ENCODE results near the gene RASL10A.
"Not testable (repeated sequence)": the region's sequence is repeated elsewhere in the genome, so short reads cannot be mapped to it uniquely, and the experiment has no call there.

The RASL10A gene, protein sequence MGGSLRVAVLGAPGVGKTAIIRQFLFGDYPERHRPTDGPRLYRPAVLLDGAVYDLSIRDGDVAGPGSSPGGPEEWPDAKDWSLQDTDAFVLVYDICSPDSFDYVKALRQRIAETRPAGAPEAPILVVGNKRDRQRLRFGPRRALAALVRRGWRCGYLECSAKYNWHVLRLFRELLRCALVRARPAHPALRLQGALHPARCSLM

DNA sequence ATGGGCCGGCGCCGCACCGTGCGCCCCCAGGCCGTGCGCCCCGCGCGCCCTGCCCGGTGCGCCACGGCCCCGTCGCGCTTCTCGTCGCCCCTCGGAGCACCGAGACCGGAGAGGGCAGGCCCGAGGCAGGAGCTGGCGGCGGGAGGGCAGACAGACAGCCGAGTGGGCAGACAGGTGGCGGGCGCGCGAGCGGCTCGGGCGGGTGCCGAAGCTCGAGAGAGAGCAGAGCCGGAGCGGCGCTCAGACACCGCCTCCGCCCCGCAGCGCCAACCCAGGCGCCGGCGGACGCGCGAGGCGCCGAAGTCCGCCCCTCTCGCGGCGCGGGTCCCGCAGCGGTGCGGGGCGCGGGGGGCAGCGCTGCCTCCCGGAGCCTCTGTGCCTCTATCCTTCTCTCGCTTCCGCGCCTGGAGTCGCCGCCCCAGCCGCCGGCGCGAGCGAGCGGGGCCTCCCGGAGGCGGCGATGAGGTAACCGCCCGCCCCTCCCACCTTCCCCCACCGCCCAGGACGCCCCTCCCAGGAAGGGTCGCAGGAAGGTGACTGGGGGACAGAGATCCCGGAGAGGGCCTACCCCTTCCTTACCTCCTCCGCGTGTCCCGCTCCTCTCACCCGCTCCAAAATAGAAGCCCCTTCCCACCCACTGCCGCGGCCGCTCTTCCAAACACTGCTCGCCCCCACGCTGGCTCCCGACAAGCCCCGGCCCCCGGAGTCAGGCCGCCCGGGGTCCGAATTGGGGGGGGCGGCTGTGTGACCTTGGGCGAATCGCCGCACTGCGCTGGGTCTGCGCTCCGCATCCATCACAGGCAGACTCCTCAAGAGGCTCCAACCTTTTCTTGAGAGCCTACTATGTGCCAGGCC is at the start of gene RASL10A:
RASL10A (minus strand) TSS at position 412 of the 855 bp plus-strand sequence. CDS start 451 bp downstream, outside the sequence.
- peak within 1 kb of the TSS in 5 of 7 experiments; percentile 13 to 34 (median 20) for H3K4me3 ChIP-seq
- no peak within 1 kb of the TSS for H3K27ac ChIP-seq

DNA sequence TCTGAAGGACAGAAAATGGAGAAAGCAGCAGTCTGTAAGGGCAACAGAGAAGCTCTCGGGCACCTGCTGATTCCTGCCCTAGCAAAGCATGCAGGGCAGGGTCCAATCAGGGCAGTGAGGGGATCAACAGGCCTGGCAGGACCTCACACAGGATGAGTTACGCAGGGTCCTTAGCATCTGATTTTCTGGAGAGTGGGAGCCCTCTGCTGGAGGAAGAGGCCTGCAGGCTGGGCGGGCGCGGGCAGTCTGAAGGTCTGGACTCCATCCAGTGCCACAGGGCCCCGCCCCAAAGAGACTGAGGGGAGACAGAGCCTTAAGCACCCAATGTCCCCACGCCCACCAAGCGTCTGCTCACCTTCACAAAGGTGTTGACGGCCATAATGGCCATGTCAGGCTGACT is 44.0 kb upstream of the RASL10A start:
- peak overlapping the region in 1 of 21 experiments; percentile 2 for H3K27ac ChIP-seq

DNA sequence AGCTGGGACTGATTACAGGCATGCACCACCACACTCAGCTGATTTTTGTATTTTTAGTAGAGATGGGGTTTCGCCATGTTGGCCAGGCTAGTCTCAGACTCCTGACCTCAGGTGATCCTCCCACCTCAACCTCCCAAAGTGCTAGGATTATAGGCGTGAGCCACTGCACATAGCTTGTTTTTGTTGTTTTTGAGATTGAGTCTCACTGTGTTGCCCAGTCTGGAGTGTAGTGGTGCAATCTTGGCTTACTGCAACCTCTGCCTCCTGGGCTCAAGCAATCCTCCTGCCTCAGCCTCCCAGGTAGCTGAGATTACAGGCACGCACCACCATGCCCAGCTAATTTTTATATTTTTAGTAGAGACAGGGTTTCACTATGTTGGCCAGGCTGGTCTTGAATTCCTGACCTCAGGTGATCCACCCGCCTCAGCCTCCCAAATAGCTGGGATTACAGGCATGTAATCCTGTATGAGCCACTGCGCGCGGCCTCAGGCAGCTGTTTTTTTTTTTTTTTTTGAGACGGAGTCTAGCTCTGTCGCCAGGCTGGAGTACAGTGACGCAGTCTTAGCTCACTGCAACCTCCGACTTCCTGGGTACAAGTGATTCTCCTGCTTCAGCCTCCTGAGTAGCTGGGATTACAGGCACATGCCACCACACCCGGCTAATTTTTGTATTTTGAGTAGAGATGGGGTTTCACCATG is 41.8 kb upstream of the RASL10A start:
- not testable (repeated sequence) for H3K27ac ChIP-seq, H3K4me3 ChIP-seq

More for the DNA sequence above, 44.0 kb upstream of the RASL10A start:
- H3K4me3 ChIP-seq = no peak overlapping the region

DNA sequence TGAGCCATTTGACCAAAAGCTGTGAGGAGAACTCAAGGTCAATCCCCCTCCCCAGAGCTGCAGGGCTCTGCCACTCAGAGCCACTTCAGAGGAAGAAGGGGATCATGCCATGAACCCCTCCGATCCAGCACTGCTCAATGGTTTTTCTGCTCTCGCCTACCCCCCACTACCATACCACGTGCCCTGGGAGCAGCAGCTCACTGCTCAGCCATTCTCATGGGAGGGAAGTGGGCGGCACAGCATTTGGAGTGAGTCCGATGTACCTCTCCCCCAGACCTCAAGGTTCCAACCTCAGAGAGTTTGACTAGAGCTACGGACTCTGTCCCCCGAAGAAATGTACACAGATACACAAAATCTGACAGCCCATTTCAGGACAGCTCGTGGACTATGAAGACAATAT is 38.4 kb upstream of the RASL10A start:
- Histone ChIP-seq H3K27ac (no peak overlapping the region), H3K4me3 (no peak overlapping the region)

DNA sequence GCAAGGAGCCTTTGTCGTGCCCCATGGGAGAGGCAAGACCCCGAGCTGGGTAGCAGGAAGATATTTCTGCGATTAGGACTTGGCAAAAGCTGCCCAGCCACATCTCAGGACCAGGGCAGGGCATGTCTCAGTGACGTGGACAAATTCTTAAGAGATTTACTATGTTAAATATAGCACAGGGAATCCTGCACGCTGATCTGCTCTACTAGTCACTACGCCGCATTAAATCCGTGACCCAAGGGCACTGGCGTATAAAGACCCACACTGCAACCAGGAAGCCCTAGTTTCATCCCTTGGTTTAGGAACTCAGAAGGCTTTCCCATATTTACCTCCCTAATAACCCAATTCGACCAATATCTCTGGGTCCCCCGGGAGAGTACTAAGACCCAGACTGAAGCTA is 37.8 kb upstream of the RASL10A start:
- Histone ChIP-seq H3K27ac (no peak overlapping the region), H3K4me3 (no peak overlapping the region)

DNA sequence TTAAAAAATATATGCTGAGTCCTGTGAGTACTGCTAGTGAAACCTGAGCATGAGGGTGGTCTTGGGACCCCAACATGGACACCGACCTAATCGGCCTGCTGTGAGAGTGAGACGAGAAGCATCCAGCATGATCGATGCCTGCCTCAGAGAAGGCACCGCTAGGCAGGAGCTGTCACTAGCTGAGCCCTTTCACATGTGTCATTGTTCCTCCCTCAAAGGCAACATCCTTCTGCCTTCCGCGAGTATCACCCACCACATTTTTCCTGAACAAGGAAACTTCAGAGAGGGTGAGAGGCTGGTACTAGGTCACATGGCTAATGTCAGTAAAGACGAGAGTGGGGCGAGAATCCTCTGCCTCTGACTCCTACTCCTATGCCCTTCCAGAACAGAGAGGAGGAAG is 37.3 kb upstream of the RASL10A start:
- H3K4me3 ChIP-seq = no peak overlapping the region
- H3K27ac ChIP-seq = no peak overlapping the region

DNA sequence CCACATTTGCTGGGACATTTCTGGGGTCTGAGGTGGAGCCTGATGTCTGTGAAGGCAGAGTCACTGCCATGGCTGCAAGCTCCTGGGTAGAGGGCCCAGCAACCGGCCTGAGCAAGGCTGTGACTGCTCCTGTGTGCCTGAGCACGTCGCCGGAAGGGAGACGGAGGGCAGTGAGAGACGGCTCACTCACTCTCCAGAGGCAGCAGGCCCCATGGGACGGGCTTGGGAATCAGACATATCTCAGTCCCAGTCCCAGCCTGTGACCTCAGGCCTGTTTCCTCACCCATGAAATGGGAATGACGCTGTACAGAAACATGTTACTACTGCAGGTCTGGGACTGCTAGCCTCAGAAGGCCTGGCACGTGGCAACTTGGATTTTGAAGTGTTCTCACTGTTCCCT is 36.4 kb upstream of the RASL10A start:
- Histone ChIP-seq H3K4me3 (no peak overlapping the region), H3K27ac (no peak overlapping the region)

DNA sequence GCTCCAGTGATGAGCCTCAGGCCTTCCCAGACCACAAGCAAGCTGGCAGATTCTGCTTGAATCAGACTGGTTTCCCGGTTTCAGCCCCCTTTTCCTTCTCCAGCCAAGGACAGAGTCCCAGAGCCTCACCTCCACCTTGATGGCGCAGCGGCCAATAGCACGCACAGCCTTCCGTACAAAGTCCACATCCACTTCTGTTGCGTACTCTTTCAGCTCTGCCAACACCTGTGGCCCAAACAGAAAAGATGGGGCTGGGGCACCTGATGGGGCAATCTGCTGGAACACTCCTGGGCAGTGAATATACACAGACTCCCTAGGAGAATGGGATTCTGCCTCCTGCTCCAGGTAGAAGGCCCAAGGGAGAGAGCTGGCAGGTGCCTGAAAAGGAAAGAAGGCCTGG is 35.5 kb upstream of the RASL10A start:
- H3K4me3 ChIP-seq = no peak overlapping the region
- H3K27ac ChIP-seq = no peak overlapping the region

DNA sequence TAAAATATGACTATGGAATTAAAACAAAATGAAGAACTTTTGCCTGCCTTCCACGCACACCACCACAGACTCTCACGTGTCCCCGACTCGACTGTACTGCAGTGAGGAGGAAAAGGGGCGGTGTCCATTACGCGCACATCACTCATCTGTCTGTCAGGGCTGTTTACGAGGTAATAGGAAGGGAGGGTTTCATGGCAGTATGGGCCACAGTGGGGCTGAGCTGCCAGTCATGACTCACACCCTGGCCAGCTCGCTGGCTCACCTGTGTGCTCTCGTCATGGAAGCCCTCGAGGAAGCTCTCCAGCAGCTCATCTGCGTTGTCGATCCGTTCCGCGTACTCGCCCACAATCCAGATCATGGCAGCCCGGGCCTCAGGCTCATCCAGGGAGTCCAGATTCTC is 33.5 kb upstream of the RASL10A start:
- Histone ChIP-seq H3K4me3 (no peak overlapping the region), H3K27ac (peak overlapping the region in 3 of 21 experiments; percentile 27 to 38 (median 34))

DNA sequence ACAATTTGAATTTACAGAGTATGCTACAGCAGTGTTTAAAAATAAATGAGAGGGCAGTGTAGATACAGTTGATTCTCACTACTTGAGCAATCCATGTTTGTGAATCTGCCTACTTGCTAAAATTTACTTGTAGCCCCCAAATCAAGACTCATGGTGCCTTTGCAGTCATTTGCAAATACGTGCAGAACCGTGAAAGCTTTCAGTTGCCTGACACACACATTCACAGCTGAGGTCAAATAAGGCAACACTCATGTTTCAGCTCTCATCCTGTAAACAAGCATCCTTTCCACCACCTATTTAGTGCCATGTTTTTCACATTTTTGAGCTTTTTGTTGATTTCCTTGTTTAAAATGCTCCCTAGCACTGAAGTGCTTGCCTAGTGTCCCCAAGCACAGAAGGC is 32.5 kb upstream of the RASL10A start:
- peak overlapping the region in 1 of 21 experiments; percentile 35 for H3K27ac ChIP-seq
- no peak overlapping the region for H3K4me3 ChIP-seq

DNA sequence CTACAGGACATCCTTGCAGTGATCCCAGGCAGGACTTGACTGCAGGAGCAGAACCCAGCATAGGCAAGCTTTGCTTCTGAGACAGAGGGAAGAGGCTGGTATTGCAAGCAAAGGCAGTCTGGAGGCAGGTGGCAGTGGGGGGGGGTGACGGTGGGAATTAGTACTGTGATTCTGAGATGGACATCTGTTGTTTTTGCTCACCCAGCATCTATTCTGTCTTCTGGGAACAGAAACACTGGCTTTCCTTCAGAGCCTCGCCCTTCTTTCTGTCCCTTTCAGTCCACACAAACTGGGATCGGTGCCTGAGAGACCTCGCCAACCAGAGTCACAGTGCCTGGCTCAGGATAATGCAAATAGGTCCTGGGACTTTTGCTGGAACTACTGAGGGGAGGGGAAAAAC is 31.2 kb upstream of the RASL10A start:
- peak overlapping the region in 6 of 21 experiments; percentile 1 to 53 (median 16) for H3K27ac ChIP-seq

DNA sequence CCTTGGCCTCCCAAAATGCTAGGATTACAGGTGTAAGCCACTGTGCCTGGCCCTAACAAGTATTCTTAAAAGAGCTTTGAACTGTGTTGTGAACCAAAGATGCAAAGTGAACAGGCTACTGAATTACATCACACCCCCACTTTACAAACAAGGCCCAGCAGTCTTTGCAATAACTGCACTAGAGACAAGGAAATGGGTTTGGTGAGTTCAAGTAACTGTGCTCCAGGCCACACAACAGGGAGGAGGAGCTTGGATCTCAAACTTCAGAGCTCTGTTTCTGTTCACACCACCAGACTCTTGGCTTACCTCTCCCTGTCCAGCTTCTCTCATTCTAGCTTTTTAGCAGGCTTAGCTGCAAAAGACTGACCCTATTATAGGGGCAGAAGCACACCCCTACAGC is 30.4 kb upstream of the RASL10A start:
- Histone ChIP-seq H3K27ac (no peak overlapping the region), H3K4me3 (no peak overlapping the region)

More for the DNA sequence above, 31.2 kb upstream of the RASL10A start:
- H3K4me3 ChIP-seq = no peak overlapping the region

DNA sequence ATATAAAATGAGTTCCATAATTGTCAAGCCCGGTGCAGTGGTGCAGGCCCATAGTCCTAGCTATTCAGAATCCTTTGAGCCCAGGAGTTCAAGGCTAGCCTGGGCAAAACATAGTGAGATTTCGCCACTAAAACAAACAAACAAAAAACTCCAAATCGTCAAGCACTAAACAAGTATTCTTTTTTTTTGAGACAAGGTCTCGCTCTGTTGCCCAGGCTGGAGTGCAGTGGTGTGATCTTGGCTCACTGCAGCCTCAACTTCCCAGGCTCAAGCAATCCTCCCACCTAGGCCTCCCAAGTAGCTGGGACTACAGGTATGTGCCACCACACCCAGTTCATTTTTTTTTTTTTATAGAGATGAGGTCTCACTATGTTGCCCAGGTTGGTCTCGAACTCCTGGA is 29.4 kb upstream of the RASL10A start:
- not testable (repeated sequence) for H3K27ac ChIP-seq

DNA sequence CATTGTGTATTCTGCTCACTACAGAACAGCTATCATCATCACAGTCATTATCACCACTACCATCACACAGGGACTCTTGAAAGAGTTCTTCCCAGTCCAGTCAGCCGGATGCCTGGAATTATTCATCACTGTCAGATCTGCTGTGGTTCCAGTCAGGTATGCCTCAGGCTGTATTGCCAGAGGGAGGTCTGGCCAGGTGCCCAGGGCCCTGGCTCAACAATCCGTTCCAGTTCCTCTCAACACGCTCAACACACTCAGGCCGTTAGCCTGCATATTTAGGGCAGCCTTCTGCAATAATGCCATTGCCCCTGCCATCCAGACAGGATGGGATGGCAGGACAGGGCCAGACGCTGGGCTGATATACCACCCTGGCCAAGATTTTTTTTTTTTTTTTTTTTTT is 28.6 kb upstream of the RASL10A start:
- Histone ChIP-seq H3K4me3 (no peak overlapping the region), H3K27ac (peak overlapping the region in 1 of 21 experiments; percentile 23)

More for the DNA sequence above, 29.4 kb upstream of the RASL10A start:
- not testable (repeated sequence) for H3K4me3 ChIP-seq

DNA sequence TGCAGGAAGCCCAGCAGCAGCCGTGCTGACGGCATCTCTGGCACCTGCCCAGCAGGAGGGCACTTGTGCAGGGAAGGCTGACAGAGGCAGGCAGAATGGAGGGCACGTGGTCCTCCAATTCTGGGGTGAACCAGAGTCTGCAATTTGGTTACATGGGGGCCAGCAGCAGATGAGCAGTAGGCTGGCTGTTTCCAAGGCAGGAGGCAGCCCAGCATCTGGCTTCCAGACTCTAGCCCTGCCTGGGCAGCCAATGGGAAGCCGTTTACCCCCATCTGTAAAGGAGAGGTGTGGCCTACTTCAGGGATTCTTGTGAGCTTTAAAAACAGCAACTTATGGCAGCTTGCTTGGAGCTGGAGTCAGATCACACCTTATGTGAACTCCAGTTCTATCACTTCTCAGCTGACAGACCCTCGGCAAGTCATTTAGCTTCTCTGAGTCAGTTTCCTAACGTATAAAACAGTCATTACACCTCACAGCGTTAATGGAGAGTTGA is 27.9 kb upstream of the RASL10A start:
- peak overlapping the region in 1 of 21 experiments; percentile 24 for H3K27ac ChIP-seq

DNA sequence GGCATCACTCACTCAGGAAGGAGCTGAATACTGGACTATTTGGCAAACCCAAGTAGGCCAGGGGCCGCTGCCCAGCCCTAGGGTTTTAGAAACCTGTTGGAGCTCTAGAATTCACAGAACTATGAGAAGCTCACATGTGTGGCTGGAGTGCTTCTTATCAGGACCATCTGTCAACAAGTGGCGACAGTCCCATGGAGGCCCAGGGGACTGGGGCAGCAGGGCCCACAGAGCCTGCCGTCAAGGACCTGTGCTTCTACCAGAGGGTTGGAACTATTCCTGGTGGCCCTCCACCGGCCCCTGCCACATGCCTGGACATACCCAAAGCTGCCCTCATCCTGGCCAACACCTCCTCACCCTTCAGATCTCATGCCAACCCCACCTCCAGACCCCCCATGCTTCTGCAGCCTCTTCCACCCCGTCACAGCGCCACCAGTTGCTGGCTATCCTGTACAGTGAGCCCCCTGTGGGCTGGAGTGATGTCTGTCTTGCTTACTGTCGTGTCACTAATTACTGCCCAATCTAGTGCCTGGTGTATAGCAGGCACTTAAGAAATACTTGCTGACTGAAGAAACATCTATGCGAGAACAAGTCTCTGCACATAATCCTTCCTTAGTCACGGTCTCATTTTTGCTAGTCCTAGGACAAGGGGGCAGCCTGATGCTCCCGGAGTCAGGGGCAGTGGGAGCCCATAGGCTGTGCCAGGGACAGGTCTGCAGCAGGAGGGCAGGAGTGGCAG is 27.2 kb upstream of the RASL10A start:
- H3K27ac ChIP-seq = peak overlapping the region in 1 of 21 experiments; percentile 24
- H3K4me3 ChIP-seq = no peak overlapping the region

More for the DNA sequence above, 27.9 kb upstream of the RASL10A start:
- no peak overlapping the region for H3K4me3 ChIP-seq

DNA sequence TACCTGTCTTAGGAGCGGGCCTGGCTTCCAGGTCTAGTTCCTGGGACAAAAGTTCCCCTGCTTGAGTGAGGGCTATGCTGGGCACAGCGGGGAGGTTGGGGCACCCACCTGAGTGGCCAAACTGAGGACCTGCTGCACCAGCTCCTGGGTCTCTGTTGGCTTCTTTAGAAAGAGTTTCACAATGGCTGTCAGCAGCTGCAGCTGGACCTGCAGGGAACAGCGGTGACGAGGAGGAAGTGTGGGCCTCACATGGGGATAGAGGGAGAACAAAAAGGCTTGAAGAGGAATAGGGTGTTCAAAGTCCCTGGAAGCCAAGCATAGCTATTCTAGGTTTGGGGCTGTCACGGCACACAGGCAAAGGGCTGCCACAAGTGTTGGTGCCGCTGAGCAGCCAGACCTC is 26.7 kb upstream of the RASL10A start:
- H3K27ac ChIP-seq = peak overlapping the region in 1 of 21 experiments; percentile 7
- no peak overlapping the region for H3K4me3 ChIP-seq

DNA sequence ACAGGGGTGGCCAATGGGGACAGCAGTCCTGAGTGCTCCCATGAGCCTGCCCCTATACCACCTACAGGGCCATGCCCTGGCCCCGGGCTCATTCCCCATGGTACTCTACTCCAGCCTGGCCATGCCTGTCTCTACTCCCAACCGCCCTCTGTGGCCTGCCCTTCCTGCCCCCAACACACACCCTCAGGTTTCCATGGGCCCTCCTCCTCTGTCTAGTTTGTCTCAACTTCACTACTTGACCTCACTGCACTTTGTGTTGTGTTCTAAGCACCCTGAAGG is 26.3 kb upstream of the RASL10A start:
- H3K27ac ChIP-seq = peak overlapping the region in 1 of 21 experiments; percentile 7
- H3K4me3 ChIP-seq = no peak overlapping the region

DNA sequence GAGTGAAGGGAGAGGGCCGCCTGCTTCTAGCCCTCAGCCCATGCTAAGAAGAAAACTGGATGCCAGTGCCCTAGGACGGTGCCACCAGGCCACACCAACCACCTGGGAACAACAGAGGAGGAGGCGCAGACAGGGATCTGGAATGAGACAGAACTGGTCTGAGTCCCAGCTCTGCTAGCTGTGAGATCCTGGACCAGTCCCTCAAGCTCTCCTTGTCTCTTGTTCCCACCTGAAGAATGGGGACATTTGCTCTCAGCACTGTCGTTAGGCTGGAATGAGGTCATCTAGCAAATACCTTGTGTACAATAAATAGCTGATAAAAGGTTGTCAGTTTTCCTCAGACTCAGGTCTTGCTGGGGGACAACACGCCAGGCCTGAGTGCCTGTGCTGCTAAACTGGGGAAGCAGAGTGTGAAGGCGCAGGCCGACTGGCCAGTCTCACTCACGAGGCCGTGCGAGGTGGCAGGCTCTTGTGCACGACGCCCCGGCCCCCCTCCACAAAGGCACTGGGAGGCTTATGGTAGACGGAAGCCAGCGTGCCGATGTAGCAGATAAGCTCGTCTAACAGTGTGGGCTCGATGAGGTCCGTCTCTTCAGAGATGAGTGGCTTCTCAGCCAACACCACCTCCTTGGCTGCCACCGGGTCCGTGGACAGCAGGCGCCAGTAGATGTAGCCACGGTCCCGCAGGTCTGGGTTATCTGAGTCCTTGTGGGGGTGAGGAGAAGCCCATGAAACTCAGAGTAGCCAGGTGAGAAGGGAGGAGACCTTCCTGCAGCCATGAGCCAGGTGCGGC is 25.8 kb upstream of the RASL10A start:
- no peak overlapping the region for H3K4me3 ChIP-seq
- H3K27ac ChIP-seq = peak overlapping the region in 2 of 21 experiments; percentile 7 to 72
